OCI-LY7 (cell line): ENCODE data around the gene MFAP2. TPM values are rescaled to one million over a fixed set of nuclear protein-coding genes. Genes with fewer than 3 reads are reported as not detected.

Experiments
- Bru-seq: library from RNA; stranded (reverse); fragments of 400-500 nt; gene quantifications from one replicate; lab custom pipeline; 2021; lab: Mats Ljungman, UMichigan
- BruChase-seq, 2 experiments: library from RNA; stranded (reverse); fragments of 400-500 nt; gene quantifications; one replicate each; lab custom pipeline; 2021; lab: Mats Ljungman, UMichigan
- BruUV-seq: library from RNA; stranded (reverse); fragments of 400-500 nt; replicated peaks from 2 replicates; lab custom pipeline; 2021; lab: Mats Ljungman, UMichigan
- CTCF ChIA-PET: fragments of 300-600 bp; sonication (Branson Sonifier 250); formaldehyde crosslinking; loops from one replicate; lab custom pipeline; 2022; ENCODE audit warnings: antibody characterized with exemption; ENCODE audit not compliant: unreplicated experiment; lab: Charles Lee
- POLR2A ChIA-PET: fragments of 300-600 bp; sonication (Branson Sonifier 250); formaldehyde crosslinking; loops from one replicate; lab custom pipeline; 2022; ENCODE audit warnings: antibody characterized with exemption; lab: Charles Lee
- DNase-seq: peaks from one replicate; pipeline ENCODE4 v3.0.0-alpha.2; 2015; ENCODE audit warnings: low spot score
- H2AFZ ChIP-seq: fragments of 200-600 bp; sonication (generic), shearing (Covaris generic); 2 replicates; pipeline ENCODE4 v1.6.1; 2014; ENCODE audit warnings: mild to moderate bottlenecking, antibody characterized with exemption, low read length, moderate library complexity
- H3K27ac ChIP-seq: fragments of 200-600 bp; sonication (generic); 2 replicates; pipeline ENCODE4 v1.5.1; 2014; ENCODE audit warnings: mixed run types, low read depth, mild to moderate bottlenecking, moderate library complexity, low read length, inconsistent platforms; ENCODE audit not compliant: poor library complexity, severe bottlenecking
- H3K36me3 ChIP-seq: fragments of 200-600 bp; sonication (generic); 2 replicates; pipeline ENCODE4 v1.6.1; 2014; ENCODE audit warnings: mild to moderate bottlenecking, antibody characterized with exemption, low read length, moderate library complexity, mixed read lengths; ENCODE audit not compliant: insufficient read depth
- H3K4me1 ChIP-seq: fragments of 200-600 bp; sonication (generic); 2 replicates; pipeline ENCODE4 v1.5.1; 2014; ENCODE audit warnings: mild to moderate bottlenecking, low read length; ENCODE audit not compliant: insufficient read depth, poor library complexity, severe bottlenecking
- H3K4me2 ChIP-seq: fragments of 200-600 bp; sonication (generic); 2 replicates; pipeline ENCODE4 v1.6.1; 2014; ENCODE audit warnings: mild to moderate bottlenecking, low read length
- H3K4me3 ChIP-seq: fragments of 200-600 bp; sonication (generic); 2 replicates; pipeline ENCODE4 v1.5.1; 2014; ENCODE audit warnings: mild to moderate bottlenecking, low read depth, low read length; ENCODE audit not compliant: poor library complexity, severe bottlenecking
- H3K79me2 ChIP-seq: fragments of 200-600 bp; sonication (generic); 2 replicates; pipeline ENCODE4 v1.6.1; 2016; ENCODE audit warnings: low read depth, mild to moderate bottlenecking, low read length, moderate library complexity, mixed read lengths; ENCODE audit not compliant: insufficient read depth
- H3K9me2 ChIP-seq: fragments of 200-600 bp; sonication (generic); 2 replicates; pipeline ENCODE4 v1.6.1; 2016; ENCODE audit warnings: mild to moderate bottlenecking, low read length, mixed read lengths; ENCODE audit not compliant: insufficient read depth
- H3K9me3 ChIP-seq: fragments of 200-600 bp; sonication (generic); 2 replicates; pipeline ENCODE4 v1.6.1; 2014; ENCODE audit warnings: mild to moderate bottlenecking, mixed run types, low read length, mixed read lengths
- H4K20me1 ChIP-seq: fragments of 200-600 bp; sonication (generic); 2 replicates; pipeline ENCODE4 v1.6.1; 2014; ENCODE audit warnings: mild to moderate bottlenecking, antibody characterized with exemption, low read length, moderate library complexity, mixed read lengths; ENCODE audit not compliant: insufficient read depth
- EZH2phosphoT487 ChIP-seq: fragments of 200-600 bp; sonication (generic); IDR thresholded peaks from 2 replicates; pipeline ENCODE4 v1.6.1; 2018; ENCODE audit warnings: low read depth, borderline replicate concordance, mild to moderate bottlenecking, mixed run types, antibody characterized with exemption, low read length, moderate library complexity, mixed read lengths
- intact Hi-C: fragments of 100-400 bp; cut with micrococcal nuclease; formaldehyde crosslinking; loops from one replicate; pipeline ENCODE4 v1.10.0; 2022; ENCODE audit not compliant: unreplicated experiment
- long read RNA-seq: library from polyadenylated mRNA; stranded (forward); transcript quantifications from one replicate; pipeline ENCODE4 v2.0.0, GENCODE V29; 2022
- total RNA-seq, 2 experiments: library from RNA; depleted of rRNA in 1 of 2; stranded (reverse); fragments of >200 nt in 1 of 2; shearing (Covaris generic) in 1 of 2; gene quantifications; 2 replicates each; pipeline ENCODE4 v1.2.3, GENCODE V29; 2014 to 2022
- TF ChIP-seq, protein P1 (sequence below): fragments of 200-600 bp; sonication (generic); conservative IDR thresholded peaks from 2 replicates; pipeline ENCODE4 v1.5.1; 2014; ENCODE audit warnings: mild to moderate bottlenecking, antibody characterized with exemption, low read length, moderate library complexity, mixed read lengths

The MFAP2 gene, protein sequence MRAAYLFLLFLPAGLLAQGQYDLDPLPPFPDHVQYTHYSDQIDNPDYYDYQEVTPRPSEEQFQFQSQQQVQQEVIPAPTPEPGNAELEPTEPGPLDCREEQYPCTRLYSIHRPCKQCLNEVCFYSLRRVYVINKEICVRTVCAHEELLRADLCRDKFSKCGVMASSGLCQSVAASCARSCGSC
- total RNA-seq (2014; rRNA removed; shearing (Covaris generic)) (not detected in 2 replicates), total RNA-seq (2022) (not detected in 2 replicates), Bru-seq, nascent RNA (not detected), BruChase-seq, experiment 1, labeled RNA remaining after a 6-hour chase (not detected), BruChase-seq, experiment 2, labeled RNA remaining after a 2-hour chase (not detected)
- long read RNA-seq: 0 reads

DNA sequence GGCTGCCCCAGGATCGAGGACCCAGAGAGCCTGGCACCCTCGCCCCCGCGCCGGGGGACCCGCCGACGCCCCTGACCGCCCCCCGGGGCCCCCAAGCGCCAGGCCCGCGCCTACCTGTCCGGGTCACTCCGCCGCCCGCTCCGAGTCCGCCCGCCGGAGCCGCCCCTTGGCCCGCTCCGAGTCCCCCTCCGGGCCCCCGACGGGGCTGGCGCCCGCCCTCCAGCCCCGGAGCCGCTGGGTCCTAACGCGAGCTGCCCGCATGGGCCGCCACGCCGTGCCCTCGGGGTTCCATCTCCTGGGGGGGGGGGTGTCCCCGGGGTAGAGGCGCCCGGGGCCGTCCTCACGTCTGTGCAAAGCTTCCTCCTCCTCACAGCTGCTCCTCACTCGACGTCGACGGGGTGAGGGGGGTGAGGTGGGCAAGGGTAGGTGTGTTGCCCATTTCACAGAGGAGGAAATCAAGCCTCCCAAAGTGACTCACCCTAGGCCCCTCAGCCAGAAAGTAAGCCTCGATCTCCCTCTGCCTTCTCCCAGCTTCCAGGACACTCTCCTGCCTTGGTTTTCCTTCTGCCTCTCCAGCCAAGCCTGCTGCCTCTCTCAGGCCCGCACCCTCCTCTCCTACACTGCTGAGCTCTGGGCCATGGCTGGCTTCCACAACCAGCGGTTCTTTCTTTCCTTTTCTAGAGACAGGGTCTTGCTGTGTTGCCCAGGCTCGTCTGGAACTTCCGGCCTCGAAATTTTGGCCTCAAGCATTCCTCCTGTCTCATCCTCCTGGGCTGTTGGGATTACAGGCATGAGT is at the start of gene MFAP2:
Gene MFAP2, minus strand, starts transcription at position 148 of the 796 bp plus-strand sequence. CDS start 2,347 bp downstream, outside the sequence.
- H4K20me1 ChIP-seq: no peaks in the 10 kb centered on the region
- ChIA-PET CTCF (no interaction called here), POLR2A (interaction anchor here (0.6 kb wide), 1 partner anchor 23 kb away, joined by 4 read pairs; no protein-coding TSS in a partner anchor)
- H3K79me2 ChIP-seq: no peaks in the 10 kb centered on the region
- no peaks in the 10 kb centered on the region for H3K9me3 ChIP-seq
- H3K4me1 ChIP-seq: no peaks in the 10 kb centered on the region
- H3K27ac ChIP-seq: no peak within 1 kb of the TSS
- no peak for DNase-seq
- no TSS peak for BruUV-seq
- H3K36me3 ChIP-seq: no peaks in the 10 kb centered on the region
- no peak within 1 kb of the TSS for H3K4me3 ChIP-seq
- H3K4me2 ChIP-seq: peak within 1 kb of the TSS; percentile 34; the same call in 1 of the 2 replicates
- intact Hi-C loops: no loop called here
- H3K9me2 ChIP-seq: no peaks in the 10 kb centered on the region
- TF ChIP-seq, protein P1, sequence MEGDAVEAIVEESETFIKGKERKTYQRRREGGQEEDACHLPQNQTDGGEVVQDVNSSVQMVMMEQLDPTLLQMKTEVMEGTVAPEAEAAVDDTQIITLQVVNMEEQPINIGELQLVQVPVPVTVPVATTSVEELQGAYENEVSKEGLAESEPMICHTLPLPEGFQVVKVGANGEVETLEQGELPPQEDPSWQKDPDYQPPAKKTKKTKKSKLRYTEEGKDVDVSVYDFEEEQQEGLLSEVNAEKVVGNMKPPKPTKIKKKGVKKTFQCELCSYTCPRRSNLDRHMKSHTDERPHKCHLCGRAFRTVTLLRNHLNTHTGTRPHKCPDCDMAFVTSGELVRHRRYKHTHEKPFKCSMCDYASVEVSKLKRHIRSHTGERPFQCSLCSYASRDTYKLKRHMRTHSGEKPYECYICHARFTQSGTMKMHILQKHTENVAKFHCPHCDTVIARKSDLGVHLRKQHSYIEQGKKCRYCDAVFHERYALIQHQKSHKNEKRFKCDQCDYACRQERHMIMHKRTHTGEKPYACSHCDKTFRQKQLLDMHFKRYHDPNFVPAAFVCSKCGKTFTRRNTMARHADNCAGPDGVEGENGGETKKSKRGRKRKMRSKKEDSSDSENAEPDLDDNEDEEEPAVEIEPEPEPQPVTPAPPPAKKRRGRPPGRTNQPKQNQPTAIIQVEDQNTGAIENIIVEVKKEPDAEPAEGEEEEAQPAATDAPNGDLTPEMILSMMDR: no peak
- no peak for TF ChIP-seq EZH2phosphoT487
- no peak within 1 kb of the TSS for H2AFZ ChIP-seq

DNA sequence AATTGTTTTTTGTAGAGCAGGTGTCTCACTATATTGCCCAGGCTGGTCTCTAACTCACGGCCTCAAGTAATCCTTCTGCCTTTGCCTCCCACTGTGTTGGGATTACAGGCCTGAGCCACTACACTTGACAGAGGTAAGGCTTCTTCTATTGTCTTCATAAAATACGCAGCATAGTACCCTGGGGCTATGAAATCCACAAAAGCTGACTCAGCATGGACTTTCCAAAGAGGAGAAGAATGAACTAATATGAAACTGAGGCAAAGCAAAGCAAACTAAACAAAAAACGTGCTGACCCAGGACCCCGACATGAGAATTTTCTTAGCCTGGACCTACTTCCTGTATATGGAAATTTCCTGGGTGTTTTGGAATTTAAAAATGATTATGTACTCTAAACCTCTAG is 49.8 kb upstream of the MFAP2 start:
- TF ChIP-seq EZH2phosphoT487: no peak
- TF ChIP-seq, protein P1: no peak
- H2AFZ ChIP-seq: no peak overlapping the region
- H3K27ac ChIP-seq: no peak overlapping the region
- H3K4me3 ChIP-seq: no peak overlapping the region
- intact Hi-C loops: loop anchor here (5.0 kb wide), 1 partner anchor 68 kb away; no protein-coding TSS in a partner anchor
- no peaks in the 10 kb centered on the region for H3K4me1 ChIP-seq
- peaks cover 91% of the 10 kb centered on the region for H3K36me3 ChIP-seq
- no peaks in the 10 kb centered on the region for H3K9me2 ChIP-seq
- no TSS peak for BruUV-seq
- H4K20me1 ChIP-seq: no peaks in the 10 kb centered on the region
- POLR2A ChIA-PET: no interaction called here
- H3K79me2 ChIP-seq: no peaks in the 10 kb centered on the region
- CTCF ChIA-PET: no interaction called here
- no peak overlapping the region for H3K4me2 ChIP-seq
- no peaks in the 10 kb centered on the region for H3K9me3 ChIP-seq
- no peak for DNase-seq
